Left ventricle myocardium inferior (tissue), 1 donor: Measurements from ENCODE around the gene CLEC9A. TPM values are rescaled to one million over a fixed set of nuclear protein-coding genes. Genes with fewer than 3 reads are reported as not detected.

Experiments
- DNase-seq: peaks from one replicate; pipeline ENCODE4 v3.0.0-alpha.2; 2020
- H3K27ac ChIP-seq: fragments of 200-600 bp; replicated peaks from 2 replicates; pipeline ENCODE4 v1.8.0; 2021
- H3K27me3 ChIP-seq: fragments of 200-600 bp; 2 replicates; pipeline ENCODE4 v1.8.0; 2021; ENCODE audit warnings: low read depth
- H3K36me3 ChIP-seq: fragments of 200-600 bp; 2 replicates; pipeline ENCODE4 v1.8.0; 2021
- H3K4me1 ChIP-seq: fragments of 200-600 bp; 2 replicates; pipeline ENCODE4 v1.8.0; 2021
- H3K4me3 ChIP-seq: fragments of 200-600 bp; 2 replicates; pipeline ENCODE4 v1.8.0; 2021; ENCODE audit warnings: mild to moderate bottlenecking, moderate library complexity
- H3K9me3 ChIP-seq: fragments of 200-600 bp; replicated peaks from 2 replicates; pipeline ENCODE4 v1.8.0; 2021
- intact Hi-C: fragments of 100-400 bp; cut with micrococcal nuclease; formaldehyde crosslinking; loops from one replicate; pipeline ENCODE4 v1.11.0; 2022
- total RNA-seq: library from RNA; stranded (reverse); fragmentation: NEBNext Ultra II Directional; extraction: Animal tissue kit (Norgen Biotek cat#: 25700); gene quantifications from one replicate; pipeline ENCODE4 v1.2.1, GENCODE V29; 2021
- TF ChIP-seq, protein P1 (sequence below): fragments of 200-600 bp; IDR thresholded peaks from 2 replicates; pipeline ENCODE4 v1.8.0; 2021; ENCODE audit warnings: antibody characterized with exemption, mild to moderate bottlenecking, borderline replicate concordance
- donor health status: DM: no; HTN: yes; CAD: no; lungs with severe emphysema.

The CLEC9A gene
- total RNA-seq, 1 donor from 2014 or later = not detected

DNA sequence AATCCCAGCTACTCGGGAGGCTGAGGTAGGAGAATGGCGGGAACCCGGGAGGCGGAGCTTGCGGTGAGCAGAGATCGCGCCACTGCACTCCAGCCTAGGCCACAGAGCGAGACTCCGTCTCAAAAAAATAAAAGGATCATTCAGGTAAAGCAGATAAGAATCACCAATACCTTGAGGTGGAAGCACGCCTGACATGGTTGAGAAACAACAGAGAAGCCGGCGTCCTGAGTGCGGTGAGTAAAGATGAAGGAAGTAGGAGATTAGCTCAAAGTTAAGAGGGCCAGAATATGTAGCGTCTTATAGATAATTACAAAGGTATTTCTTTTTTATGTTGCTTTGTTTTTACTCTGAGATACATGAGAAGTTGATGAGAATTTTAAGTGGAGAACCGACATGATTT, 84.8 kb downstream of the CLEC9A start:
- Histone ChIP-seq H3K36me3 (no peaks in the 10 kb centered on the region), H3K4me3 (no peak overlapping the region), H3K27me3 (no peaks in the 10 kb centered on the region), H3K27ac (no peak overlapping the region), H3K4me1 (no peaks in the 10 kb centered on the region), H3K9me3 (peaks cover 8% of the 10 kb centered on the region)
- intact Hi-C loops = no loop called here
- TF ChIP-seq, protein P1, sequence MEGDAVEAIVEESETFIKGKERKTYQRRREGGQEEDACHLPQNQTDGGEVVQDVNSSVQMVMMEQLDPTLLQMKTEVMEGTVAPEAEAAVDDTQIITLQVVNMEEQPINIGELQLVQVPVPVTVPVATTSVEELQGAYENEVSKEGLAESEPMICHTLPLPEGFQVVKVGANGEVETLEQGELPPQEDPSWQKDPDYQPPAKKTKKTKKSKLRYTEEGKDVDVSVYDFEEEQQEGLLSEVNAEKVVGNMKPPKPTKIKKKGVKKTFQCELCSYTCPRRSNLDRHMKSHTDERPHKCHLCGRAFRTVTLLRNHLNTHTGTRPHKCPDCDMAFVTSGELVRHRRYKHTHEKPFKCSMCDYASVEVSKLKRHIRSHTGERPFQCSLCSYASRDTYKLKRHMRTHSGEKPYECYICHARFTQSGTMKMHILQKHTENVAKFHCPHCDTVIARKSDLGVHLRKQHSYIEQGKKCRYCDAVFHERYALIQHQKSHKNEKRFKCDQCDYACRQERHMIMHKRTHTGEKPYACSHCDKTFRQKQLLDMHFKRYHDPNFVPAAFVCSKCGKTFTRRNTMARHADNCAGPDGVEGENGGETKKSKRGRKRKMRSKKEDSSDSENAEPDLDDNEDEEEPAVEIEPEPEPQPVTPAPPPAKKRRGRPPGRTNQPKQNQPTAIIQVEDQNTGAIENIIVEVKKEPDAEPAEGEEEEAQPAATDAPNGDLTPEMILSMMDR = no peak
- DNase-seq = no peak

Other genes with a start within 250 kb of the CLEC9A start
- not detected for gene KLRF1, start 203.2 kb upstream of the CLEC9A start, total RNA-seq
- 4.4 TPM for gene CLEC2B, start 161.3 kb upstream of the CLEC9A start, total RNA-seq
- gene KLRF2, start 149.2 kb upstream of the CLEC9A start, total RNA-seq = not detected
- not detected for gene CLEC2A, start 98.3 kb upstream of the CLEC9A start, total RNA-seq
- 5.7 TPM for gene CLEC12A, start 59.3 kb upstream of the CLEC9A start, total RNA-seq
- not detected for gene CLEC1B, start 31.6 kb upstream of the CLEC9A start, total RNA-seq
- gene CLEC12B, start 20.1 kb upstream of the CLEC9A start, total RNA-seq = not detected
- gene CLEC1A, start 68.3 kb downstream of the CLEC9A start, total RNA-seq = 2.4 TPM
- 1.3 TPM for gene CLEC7A, start 99.5 kb downstream of the CLEC9A start, total RNA-seq
- gene OLR1, start 141.4 kb downstream of the CLEC9A start, total RNA-seq = 0.55 TPM
- gene TMEM52B, start 148.3 kb downstream of the CLEC9A start, total RNA-seq = not detected
- gene GABARAPL1, start 182.2 kb downstream of the CLEC9A start, total RNA-seq = 360 TPM